ENCODE measurements around the gene SLC35F2. TPM values are rescaled to one million over a fixed set of nuclear protein-coding genes. Genes with fewer than 3 reads are reported as not detected.
A peak's percentile ranks its signal among the peaks of the same experiment; 100 is the strongest.

SLC35F2 gene
- total RNA-seq, 1 donor from 2014 or later = 8.8 TPM

GRCh38 chr11:107856180-107856980 is 2.2 kb downstream of the SLC35F2 start:
- intact Hi-C loops (cut with DNase I) = no loop called here
- Histone ChIP-seq H3K9me3 (no peaks in the 10 kb centered on the region), H3K4me1 (peaks cover 4% of the 10 kb centered on the region), H3K27me3 (no peaks in the 10 kb centered on the region), H3K4me3 (no peak overlapping the region), H3K36me3 (no peaks in the 10 kb centered on the region), H3K27ac (no peak overlapping the region)
- ATAC-seq (no peak), DNase-seq (no peak)
- TF ChIP-seq, protein P1, sequence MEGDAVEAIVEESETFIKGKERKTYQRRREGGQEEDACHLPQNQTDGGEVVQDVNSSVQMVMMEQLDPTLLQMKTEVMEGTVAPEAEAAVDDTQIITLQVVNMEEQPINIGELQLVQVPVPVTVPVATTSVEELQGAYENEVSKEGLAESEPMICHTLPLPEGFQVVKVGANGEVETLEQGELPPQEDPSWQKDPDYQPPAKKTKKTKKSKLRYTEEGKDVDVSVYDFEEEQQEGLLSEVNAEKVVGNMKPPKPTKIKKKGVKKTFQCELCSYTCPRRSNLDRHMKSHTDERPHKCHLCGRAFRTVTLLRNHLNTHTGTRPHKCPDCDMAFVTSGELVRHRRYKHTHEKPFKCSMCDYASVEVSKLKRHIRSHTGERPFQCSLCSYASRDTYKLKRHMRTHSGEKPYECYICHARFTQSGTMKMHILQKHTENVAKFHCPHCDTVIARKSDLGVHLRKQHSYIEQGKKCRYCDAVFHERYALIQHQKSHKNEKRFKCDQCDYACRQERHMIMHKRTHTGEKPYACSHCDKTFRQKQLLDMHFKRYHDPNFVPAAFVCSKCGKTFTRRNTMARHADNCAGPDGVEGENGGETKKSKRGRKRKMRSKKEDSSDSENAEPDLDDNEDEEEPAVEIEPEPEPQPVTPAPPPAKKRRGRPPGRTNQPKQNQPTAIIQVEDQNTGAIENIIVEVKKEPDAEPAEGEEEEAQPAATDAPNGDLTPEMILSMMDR (IDR thresholded peaks at IDR 0.05) = no peak

- Histone ChIP-seq H3K9me3 (no peaks in the 10 kb centered on the region), H3K36me3 (no peaks in the 10 kb centered on the region), H3K27ac (no peak overlapping the region), H3K4me1 (no peaks in the 10 kb centered on the region), H3K4me3 (no peak overlapping the region), H3K27me3 (no peaks in the 10 kb centered on the region)
- ATAC-seq (no peak), DNase-seq (no peak)
- TF ChIP-seq, protein P1 (IDR thresholded peaks at IDR 0.05) = no peak
- intact Hi-C loops (cut with DNase I) = no loop called here
Observed at GRCh38 chr11:107853070-107853469, 5.5 kb downstream of the SLC35F2 start.

DNA sequence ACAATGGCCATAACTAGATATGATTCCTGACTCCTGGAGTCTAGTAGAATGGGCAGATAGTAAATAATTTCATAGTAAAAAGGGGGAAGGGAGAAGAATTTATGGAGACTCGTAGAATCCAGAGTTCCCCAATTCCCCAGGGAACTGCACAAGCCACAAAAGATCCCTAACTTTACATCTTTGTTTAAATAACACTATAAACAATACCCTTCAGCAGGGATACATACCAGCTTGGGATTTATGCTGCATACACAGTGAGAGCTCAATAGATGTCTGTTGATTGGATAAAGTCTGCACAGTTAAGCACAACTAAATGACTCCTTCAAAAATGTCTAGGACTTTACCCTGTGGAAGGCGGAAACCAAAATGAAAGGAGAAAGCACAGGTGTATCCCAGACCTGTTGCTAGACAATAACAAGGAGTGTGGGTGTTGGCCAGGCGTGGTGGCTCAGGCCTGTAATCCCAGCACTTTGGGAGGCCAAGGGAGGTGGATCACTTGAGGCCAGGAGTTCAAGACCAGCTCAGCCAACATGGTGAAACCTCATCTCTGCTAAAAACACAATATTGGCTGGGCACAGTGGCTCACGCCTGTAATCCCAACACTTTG is 6.8 kb downstream of the SLC35F2 start:
- no peaks in the 10 kb centered on the region for H3K4me1 ChIP-seq
- no peak for DNase-seq
- intact Hi-C loops (cut with DNase I) = no loop called here
- H3K9me3 ChIP-seq = no peaks in the 10 kb centered on the region
- no peaks in the 10 kb centered on the region for H3K36me3 ChIP-seq
- no peak for ATAC-seq
- TF ChIP-seq, protein P1 (IDR thresholded peaks at IDR 0.05) = no peak
- no peak overlapping the region for H3K27ac ChIP-seq
- H3K27me3 ChIP-seq = no peaks in the 10 kb centered on the region
- H3K4me3 ChIP-seq = no peak overlapping the region

DNA sequence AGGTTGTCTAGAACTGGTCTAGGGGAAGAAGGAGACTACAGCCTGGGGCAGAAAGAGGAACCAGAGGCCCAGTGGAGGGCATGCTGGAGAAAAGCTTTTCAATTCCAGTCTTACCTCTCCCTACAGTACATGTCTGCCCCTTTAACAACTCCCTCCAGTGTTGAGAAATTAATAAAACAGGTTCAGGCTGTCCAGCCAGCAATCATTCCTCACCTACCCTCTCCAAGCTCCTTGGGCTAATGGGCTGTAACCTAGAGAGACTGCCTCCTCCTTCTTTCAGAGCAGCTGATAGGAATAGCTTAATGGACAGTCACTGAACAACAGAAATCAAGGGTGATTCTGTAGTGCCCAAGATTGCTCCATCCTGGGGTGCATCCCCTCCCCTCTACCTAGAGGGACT is 8.8 kb downstream of the SLC35F2 start:
- Histone ChIP-seq H3K36me3 (no peaks in the 10 kb centered on the region), H3K27ac (no peak overlapping the region), H3K4me1 (no peaks in the 10 kb centered on the region), H3K9me3 (no peaks in the 10 kb centered on the region), H3K27me3 (no peaks in the 10 kb centered on the region), H3K4me3 (no peak overlapping the region)
- DNase-seq = no peak
- intact Hi-C loops (cut with DNase I) = no loop called here
- TF ChIP-seq, protein P1 (IDR thresholded peaks at IDR 0.05) = no peak
- ATAC-seq = peak; percentile 52

DNA sequence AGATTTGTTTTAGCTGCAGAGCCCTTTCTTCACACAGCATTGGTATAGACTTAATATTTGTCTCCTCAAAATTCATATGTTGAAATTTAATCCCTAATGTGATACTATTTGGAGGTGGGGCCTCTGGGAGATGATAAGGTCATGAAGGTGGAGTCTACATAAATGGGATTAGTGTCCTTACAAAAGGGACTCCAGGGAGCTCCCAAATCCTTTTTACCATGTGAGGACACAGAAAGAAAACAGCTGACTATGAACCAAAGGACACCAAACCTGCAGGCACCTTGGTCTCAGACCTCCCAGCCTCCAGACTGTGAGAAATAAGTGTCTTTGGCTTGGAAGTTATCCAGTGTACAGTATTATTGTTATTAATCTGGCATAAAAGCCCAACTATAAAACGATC is 10.2 kb downstream of the SLC35F2 start:
- no peak overlapping the region for H3K4me3 ChIP-seq
- intact Hi-C loops (cut with DNase I) = no loop called here
- H3K9me3 ChIP-seq = no peaks in the 10 kb centered on the region
- TF ChIP-seq, protein P1 (IDR thresholded peaks at IDR 0.05) = no peak
- ATAC-seq (no peak), DNase-seq (no peak)
- no peaks in the 10 kb centered on the region for H3K4me1 ChIP-seq
- no peaks in the 10 kb centered on the region for H3K27me3 ChIP-seq
- H3K27ac ChIP-seq = no peak overlapping the region
- no peaks in the 10 kb centered on the region for H3K36me3 ChIP-seq

Measured in upper lobe of right lung (tissue), 1 donor.